ENCODE results near the gene CA6.
"Not testable (repeated sequence)": the region's sequence is repeated elsewhere in the genome, so short reads cannot be mapped to it uniquely, and the experiment has no call there.

Gene CA6

DNA sequence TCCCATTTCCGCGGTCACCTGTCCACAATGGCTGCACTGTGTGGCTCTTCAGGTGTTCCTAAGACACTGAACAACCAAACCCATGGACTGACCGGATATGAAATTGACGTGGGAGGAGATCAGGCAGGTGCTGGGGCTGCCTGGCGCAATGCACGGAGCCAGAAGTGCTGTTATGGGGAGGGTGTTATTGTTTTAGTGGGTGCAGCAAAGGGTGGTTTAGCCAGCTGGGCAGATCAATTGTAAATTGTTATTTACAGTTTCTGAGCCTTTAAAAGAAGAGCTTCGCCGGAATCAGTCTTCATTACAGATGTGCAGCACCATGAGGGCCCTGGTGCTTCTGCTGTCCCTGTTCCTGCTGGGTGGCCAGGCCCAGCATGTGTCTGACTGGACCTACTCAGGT is at the start of gene CA6:
CA6 (plus strand) TSS at position 301 of the 400 bp plus-strand sequence; CDS start at position 320, 19 bp downstream.
- no peak for DNase-seq (ENCODE audit: low read depth in 2 of 2)

DNA sequence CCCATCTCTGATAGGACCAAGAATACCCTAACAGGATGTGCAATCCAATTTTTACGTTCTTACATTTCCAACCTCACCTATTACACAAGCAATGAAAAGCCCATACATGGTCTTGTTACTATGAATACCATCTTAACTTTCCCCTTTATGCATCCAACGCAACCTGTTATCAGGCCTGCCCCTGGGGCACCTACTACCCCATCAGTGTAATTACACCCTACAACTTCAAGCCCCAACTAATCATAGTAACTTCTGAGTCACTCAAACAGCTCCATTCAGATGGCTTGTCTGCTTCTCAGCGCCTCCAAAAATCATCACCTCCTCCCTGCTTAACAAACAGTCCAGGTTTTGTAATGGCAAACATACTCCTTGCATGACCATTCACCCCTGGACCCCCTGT is 48.9 kb upstream of the CA6 start:
- not testable (repeated sequence) for DNase-seq (ENCODE audit: low read depth in 2 of 2)

DNA sequence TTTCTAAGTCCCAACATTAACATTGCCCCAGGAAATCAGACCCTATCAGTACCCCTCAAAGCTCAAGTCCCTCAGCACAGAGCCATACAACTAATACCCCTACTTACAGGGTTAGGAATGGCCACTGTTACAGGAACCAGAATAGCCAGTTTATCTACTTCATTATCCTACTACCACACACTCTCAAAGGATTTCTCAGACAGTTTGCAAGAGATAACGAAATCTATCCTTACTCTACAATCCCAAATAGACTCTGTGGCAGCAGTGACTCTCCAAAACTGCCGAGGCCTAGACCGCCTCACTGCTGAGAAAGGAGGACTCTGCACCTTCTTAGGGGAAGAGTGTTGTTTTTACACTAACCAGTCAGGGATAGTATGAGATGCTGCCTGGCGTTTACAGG is 48.2 kb upstream of the CA6 start:
- DNase-seq (ENCODE audit: low read depth in 2 of 2), result not testable (repeated sequence)

DNA sequence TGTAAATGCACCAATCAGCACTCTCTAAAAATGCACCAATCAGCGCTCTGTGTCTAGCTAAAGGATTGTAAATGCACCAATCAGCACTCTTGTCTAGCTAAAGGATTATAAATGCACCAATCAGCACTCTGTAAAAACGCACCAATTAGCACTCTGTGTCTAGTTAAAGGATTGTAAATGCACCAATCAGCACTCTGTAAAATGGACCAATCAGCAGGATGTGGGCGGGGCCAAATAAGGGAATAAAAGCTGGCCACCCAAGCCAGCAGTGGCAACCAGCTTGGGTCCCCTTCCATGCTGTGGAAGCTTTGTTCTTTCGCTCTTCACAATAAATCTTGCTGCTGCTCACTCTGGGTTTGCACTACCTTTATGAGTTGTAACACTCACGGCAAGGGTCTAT is 47.2 kb upstream of the CA6 start:
- DNase-seq (ENCODE audit: low read depth in 2 of 2), result not testable (repeated sequence)

DNA sequence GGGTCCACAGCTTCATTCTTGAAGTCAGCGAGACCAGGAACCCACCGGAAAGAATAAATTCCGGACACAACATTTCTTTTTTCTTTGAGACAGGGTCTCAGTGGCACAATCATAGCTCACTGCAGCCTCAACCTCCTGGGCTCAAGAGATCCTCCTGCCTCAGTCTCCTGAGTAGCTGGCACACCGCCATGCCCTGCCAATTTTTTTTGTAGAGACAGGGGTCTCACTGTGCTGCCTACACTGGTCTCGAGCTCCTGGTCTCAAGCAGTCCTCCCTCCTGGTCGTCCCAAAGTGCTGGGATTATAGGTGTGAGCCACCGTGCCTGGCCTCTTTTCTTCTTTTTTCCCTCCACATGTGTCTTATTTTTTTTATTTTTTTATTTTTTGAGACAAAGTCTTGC is 46.6 kb upstream of the CA6 start:
- DNase-seq (ENCODE audit: low read depth in 2 of 2), result no peak

DNA sequence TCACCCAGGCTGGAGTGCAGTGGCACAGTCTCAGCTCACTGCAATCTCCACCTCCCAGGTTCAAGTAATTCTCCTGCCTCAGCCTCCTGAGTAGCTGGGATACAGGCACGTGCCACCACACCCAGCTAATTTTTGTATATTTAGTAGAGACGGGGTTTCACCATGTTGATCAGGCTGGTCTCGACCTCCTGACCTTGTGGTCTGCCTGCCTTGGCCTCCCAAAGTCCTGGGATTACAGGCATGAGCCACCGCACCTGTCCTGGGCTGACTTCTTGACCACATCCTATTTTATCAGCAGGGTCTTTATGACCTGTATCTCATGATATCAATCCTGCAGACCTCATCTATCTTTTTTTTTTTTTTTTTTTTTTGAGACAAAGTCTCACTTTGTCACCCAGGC is 45.0 kb upstream of the CA6 start:
- not testable (repeated sequence) for DNase-seq (ENCODE audit: low read depth in 2 of 2)

DNA sequence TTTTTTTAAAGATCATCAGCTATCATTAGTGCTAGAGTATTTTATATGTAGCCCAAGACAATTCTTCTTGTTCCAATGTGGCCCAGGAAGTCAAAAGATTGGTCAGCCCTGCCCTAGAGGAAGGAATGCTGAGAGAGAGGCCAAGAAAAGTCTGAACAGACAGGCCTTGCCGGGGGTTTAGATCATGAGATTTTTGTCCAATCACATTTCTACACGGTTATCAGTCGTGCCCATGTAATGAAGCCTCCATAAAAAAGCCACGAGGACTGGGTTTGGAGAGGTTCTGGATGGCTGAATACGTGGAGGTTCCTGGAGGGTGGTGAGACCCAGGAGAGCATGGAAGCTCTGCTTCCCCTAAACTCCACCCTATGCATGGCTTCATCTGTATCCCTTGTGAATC is 42.9 kb upstream of the CA6 start:
- DNase-seq (ENCODE audit: low read depth in 2 of 2), result no peak

DNA sequence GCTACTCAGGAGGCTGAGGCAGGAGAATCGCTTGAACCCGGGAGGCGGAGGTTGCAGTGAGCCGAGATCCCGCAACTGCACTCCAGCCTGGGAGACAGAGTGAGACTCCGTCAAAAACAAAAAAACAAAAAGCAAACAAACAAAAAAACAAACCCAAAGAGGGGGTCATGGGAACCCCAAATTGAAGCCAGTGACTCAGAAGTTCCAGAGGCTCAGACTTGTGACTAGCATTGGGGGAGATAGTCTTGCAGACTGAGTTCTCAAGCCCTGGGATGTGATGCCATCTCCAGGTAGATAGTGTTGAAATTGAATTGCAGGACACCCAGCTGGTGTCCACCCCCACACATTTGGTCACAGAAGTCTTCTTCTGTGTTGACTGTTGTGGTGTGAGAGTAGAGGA is 42.3 kb upstream of the CA6 start:
- no peak for DNase-seq (ENCODE audit: low read depth in 2 of 2)

DNA sequence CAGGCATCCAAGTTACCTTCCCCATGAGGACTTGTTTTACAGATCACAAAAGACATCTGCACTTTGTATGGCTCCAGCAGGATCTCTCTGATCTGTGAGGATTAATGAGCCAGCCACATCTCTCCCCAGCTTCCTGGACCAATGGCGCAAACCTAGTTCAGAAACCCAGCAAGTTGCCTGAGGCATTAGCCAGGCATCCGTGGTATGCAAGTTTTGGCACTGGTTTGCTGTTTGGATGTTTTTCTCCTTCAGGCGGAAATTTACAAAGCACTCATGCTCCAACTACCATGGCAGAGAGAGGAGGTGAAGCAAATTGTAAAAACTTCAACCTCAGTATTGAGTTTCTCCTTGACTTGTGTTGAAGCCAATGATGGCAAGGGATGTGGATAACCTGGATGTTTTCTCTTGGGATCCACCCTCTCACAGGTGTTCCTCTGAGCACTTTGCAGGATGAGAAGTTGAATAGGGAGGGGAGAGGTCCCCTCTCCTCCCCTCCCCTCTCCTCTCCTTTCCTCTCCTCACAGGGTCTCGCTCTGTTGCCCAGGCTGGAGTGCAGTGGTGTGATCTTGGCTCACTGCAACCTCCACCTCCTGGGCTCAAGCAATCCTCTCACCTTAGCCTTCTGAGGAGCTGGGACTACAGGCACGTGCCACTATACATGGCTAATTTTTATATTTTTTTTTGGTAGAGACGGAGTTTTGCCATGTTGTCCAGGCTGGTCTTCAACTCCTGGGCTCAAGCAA is 41.6 kb upstream of the CA6 start:
- no peak for DNase-seq (ENCODE audit: low read depth in 2 of 2)

DNA sequence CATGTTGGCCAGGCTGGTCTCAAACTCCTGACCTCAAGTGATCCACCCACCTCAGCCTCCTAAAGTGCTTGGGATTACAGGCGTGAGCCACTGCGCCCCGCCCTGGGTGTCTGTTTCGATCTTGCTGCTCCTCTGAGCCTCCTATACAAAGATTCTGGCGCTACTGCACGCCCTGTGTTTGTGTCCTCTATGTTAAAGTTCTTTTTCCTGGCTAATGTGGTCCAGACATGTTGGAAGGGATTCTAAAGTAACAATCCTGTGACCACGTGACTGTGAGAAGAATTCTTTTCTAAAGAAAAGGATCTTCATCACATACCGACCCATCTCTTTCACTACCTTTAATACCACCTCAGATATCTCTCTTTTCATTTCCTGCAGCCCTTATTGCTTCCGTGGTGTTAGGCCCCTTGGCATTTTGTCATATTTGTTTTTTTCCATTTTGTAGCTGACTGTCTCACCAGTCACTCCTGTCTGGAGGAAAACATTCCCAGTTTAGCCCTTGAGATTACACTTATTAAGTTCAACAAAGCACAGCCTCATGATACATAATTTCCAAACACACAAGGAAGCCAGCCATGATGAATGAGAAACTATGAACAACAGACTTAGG is 40.0 kb upstream of the CA6 start:
- DNase-seq (ENCODE audit: low read depth in 2 of 2), result no peak

DNA sequence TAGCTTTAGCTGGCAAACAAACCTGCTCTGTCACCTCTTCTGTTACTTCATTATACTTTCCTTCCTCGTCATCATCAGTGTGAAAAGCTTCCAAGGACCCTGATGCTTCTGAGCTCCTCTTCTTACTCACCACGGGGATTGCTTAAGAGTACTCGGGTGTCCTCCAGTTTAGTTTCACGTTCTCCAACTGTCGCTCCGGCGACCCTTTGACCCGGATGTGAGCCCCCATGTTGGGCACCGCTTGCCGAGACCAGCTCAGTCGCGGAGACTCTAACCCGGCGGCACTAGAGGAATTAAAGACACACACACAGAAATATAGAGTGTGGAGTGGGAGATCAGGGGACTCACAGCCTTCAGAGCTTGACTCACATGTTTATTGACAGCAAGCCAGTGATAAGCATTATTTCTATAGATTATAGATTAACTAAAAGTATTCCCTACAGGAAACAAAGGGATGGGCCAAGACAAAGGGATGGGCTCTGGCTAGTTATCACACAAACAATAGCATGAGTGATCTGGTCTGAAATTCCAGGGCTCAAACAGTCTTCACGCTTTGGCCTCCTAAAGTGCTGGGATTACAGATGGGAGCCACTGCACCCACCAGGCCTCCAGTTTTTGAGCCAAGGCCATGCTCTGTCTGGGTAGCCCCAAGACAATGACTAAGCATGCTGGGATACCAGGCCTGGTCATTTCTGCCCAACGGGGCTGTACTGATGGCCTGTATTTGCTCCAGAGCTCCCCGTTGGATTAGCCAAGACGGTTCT is 37.1 kb upstream of the CA6 start:
- no peak for DNase-seq (ENCODE audit: low read depth in 2 of 2)

DNA sequence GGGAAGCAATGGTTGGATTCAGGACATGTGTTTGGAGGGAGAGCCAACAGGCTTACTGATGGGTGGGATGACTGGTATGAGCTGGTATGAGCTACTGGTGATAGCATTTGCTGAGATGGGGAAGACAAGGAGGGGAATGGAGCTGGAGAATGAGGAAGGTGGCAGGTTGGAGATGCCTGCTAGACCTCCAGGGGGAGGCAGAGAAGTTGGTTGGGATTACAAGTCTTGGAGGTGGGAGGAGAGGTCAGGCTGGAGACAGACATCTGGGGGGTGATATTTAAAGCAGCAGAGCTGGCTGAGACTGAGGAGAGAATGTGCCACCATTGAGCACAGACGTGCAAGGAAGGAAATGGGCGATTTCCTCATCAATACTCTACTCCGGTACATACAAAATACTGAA is 35.3 kb upstream of the CA6 start:
- DNase-seq (ENCODE audit: low read depth in 2 of 2), result no peak

DNA sequence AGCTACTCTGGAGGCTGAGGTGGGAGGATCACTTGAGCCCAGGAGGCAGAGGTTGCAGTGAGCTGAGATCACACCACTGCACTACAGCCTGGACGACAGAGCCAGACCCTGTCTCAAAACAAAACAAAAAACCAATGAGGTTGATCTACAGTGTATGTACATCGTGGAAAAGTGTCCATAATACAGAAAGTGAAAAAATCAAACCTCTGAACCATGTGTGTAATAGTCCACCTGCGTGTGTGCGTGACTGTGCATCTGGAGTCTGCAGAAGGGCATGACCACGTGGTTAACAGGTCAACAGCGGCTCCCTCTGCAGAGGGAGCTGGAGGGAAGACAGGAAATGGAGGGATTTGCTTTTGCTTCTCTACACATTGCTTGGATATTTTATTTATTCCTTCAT is 34.8 kb upstream of the CA6 start:
- DNase-seq (ENCODE audit: low read depth in 2 of 2), result no peak

DNA sequence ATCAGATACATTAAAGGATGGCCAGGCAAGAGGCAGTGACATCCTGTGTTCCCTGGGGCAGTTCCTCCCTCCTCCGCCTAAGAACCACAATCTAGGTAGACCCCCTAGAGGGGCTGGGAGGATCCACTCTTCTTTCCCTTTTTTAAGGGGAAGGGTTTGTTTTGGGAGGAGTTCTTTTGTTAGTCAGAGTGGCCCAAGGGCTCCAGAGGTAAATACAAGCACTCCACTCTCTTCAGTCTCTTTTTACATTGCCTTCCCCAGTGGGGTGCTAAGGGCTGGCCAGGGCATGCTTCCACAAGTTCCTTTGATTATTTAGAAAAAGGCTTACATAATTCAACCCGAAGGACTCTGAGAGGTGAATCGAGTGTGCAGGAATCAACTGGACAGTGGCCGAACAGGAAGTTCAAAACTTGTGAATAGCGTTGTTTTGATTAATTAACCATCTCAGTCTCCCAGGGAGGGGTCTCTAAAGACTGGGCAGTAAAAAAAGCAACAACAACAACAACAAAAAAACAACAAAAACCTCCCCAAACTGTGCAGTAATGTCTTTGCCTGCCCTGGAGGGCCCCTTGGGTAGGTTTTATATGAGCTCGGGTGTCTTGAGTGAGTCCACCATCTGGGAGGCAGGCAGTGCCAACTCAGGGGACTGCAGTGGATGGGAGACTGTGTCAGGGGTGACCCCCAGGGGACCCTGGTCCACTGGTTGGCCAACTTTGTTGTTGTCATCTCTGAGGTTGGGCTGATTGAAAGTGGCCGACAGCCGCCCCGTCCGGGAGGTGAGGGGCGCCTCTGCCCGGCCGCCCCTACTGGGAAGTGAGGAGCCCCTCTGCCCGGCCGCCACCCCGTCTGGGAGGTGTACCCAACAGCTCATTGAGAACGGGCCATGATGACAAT is 34.0 kb upstream of the CA6 start:
- no peak for DNase-seq (ENCODE audit: low read depth in 2 of 2)

DNA sequence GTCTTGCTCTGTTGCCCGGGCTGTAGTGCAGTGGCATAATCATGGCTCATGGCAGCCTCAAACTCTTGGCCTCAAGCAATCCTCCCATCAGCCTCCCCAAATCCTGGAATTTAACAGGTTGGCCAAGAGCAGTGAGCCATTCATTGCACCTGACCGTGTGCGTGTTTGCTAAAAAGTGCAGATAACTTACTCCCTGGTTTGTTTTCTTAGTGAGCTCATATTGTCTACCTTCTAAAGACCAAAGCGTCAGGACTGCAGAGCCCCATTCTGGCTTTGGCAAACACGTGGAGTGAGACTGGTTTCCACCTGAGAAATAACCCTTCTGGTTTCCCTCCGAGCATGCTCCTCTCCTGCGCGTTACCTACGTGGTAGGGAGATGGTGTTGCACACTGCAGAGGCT is 32.2 kb upstream of the CA6 start:
- DNase-seq (ENCODE audit: low read depth in 2 of 2), result no peak

DNA sequence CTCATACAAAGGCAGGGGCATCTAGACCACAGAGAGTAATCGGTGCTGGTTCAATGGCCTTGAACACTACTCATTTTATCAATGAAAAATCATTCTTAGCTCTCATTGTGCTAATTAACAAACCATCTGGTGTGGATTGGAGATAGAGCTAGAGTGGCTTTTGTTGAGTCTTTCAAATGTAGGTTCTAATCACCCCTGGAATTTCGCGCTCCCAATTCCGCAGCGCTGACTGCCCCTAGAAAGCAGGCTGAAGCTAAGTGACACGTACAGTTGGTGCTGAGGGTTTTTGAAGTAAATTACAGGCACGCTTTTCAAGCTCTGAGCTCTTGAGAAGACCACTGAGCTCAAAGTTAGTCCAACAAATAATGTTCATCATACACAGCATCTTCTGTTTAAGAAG is 31.2 kb upstream of the CA6 start:
- DNase-seq (ENCODE audit: low read depth in 2 of 2), result no peak

DNA sequence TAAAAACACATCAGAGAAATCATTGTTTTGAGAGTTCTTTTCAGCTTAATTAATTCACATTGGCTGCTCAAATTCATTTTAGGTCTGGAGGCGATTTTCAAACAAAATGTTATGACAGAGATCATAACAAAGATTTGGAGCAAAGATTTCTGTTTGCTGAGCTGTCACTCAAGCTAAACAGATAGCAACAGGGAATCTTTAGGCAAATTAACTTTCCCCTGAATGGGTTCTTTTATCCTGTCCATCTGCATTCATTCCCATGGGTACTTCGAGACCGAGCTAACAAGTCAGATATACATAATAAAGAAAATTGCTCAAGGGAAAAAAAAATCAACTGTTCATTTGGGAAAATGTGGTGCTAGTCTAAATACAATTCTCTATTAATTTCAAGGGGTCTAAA is 30.2 kb upstream of the CA6 start:
- DNase-seq (ENCODE audit: low read depth in 2 of 2), result no peak

DNA sequence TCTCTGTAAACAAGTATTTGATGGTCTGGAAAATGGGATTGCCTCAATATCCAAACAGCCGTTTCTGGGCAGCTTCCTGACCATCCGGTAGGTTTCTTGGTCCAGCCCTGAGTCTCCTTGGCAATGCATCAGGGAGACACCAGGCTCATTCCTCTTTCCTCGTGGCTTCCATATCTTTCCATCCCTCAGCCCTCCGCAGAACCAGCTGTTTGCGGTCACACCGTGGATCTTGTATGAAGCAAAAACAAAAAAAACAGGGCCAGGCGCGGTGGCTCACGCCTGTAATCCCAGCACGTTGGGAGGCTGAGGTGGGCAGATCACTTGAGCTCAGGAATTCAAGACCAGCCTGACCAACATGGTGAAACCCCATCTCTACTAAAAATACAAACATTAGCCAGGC is 28.1 kb upstream of the CA6 start:
- not testable (repeated sequence) for DNase-seq (ENCODE audit: low read depth in 2 of 2)

DNA sequence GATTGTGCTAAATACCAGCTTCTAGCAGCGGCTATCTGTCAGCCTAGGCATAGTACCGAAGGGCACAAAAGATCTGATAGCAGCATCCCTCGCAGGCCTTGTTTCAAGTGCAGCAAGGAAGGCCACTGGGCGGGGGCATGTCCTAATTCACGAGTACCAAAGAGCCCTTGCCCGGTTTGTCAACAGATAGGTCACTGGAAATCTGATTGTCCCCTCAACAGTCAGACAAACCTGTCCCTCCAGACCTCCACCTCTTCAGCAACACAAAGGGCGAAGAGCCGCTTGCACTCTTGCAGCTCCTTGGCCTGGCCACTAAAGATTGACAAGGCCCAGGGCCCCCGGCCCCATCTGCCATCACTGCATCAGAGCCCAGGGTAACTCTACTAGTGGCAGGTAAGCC is 22.7 kb upstream of the CA6 start:
- DNase-seq (ENCODE audit: low read depth in 2 of 2), result no peak

DNA sequence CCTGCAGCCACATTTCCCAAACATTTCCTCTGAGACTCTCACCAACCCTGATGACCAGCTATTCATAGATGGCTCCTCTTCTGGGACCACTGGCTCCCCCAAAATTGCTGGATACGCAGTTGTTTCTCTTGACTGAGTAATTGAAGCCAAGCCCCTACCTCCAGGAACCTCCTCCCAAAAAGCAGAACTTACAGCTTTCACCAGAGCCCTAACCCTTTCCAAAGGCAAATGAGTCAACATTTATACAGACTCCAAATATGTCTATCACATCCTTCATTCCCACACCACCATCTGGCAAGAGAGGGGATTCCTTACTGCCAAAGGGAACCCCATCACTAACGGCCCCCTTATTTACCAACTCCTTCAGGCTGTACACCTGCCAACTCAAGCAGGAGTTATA is 20.3 kb upstream of the CA6 start:
- DNase-seq (ENCODE audit: low read depth in 2 of 2), result no peak

DNA sequence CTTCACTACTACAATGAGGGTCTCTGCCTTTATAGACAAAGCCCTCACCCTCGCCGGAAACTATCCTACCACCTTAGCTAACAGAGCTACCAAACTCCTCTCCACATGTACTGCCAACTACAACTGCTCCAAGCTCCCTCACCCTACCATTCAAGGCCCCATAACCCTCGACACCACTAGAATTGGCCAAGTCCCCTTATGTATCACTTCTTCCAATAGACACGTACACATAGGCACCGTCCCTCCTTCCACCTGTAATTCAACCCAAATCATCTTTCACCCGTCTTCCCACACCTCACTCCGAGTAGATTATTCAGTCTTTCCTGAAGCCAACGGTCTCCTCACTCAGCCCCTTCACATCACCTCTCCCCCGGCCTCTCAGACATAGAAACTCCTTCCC is 19.7 kb upstream of the CA6 start:
- no peak for DNase-seq (ENCODE audit: low read depth in 2 of 2)

Data from stimulated activated CD8-positive, alpha-beta memory T cell treated with anti-CD3 and anti-CD28 coated beads, Interleukin-2, amount 100 ng/mL, for 48 hours (primary cell).